ENCODE measurements around the gene CHSY3.

DNA sequence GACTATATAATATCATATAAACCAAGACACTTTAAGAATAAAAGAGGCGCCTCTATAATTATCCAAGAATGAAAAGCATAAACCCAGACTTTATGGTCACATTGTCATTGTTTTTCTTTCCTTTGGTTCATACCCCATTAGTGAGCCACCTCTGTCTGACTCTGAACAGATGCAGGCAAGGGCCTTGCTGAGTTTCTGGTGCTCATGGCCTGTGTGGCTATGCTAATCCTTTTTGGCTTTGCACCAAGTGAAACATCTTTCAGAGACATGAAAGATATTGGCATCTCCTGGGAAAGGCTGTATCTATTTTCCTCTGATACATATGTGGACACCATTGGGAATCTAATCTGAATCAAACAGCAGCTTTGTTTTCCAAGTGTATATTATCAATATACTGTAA is 222.5 kb downstream of the CHSY3 start:
- TF ChIP-seq, protein P1, sequence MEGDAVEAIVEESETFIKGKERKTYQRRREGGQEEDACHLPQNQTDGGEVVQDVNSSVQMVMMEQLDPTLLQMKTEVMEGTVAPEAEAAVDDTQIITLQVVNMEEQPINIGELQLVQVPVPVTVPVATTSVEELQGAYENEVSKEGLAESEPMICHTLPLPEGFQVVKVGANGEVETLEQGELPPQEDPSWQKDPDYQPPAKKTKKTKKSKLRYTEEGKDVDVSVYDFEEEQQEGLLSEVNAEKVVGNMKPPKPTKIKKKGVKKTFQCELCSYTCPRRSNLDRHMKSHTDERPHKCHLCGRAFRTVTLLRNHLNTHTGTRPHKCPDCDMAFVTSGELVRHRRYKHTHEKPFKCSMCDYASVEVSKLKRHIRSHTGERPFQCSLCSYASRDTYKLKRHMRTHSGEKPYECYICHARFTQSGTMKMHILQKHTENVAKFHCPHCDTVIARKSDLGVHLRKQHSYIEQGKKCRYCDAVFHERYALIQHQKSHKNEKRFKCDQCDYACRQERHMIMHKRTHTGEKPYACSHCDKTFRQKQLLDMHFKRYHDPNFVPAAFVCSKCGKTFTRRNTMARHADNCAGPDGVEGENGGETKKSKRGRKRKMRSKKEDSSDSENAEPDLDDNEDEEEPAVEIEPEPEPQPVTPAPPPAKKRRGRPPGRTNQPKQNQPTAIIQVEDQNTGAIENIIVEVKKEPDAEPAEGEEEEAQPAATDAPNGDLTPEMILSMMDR (IDR thresholded peaks at IDR 0.05; ENCODE audit: low read depth, low read length, missing input control) = no peak
- TF ChIP-seq EGR1 (IDR thresholded peaks at IDR 0.05; ENCODE audit: low read depth in 2 of 2) = no peak
- TF ChIP-seq, protein P2, sequence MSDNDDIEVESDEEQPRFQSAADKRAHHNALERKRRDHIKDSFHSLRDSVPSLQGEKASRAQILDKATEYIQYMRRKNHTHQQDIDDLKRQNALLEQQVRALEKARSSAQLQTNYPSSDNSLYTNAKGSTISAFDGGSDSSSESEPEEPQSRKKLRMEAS (IDR thresholded peaks at IDR 0.05) = no peak

Measured in liver (tissue), 3 donors.